Activated CD8-positive, alpha-beta T cell treated with anti-CD3 and anti-CD28 coated beads for 36 hours (primary cell): ENCODE data around the gene ATP6V1F. TPM values are rescaled to one million over a fixed set of nuclear protein-coding genes. Genes with fewer than 3 reads are reported as not detected.

Experiments used
- ATAC-seq: fragments of 200-7000 bp; cut with Tn5 transposase; one replicate; pipeline ENCODE4 v1.10.0; 2021; ENCODE audit warnings: mild to moderate bottlenecking, moderate library complexity
- CTCF ChIA-PET: fragments of 350-600 bp; sonication (Branson Sonifier 250); formaldehyde crosslinking; loops from one replicate; lab custom pipeline; 2021; ENCODE audit warnings: antibody characterized with exemption; lab: Charles Lee
- POLR2A ChIA-PET: fragments of 350-600 bp; sonication (Branson Sonifier 250); formaldehyde crosslinking; loops from one replicate; lab custom pipeline; 2021; ENCODE audit warnings: antibody characterized with exemption; lab: Charles Lee
- DNase-seq: peaks from one replicate; pipeline ENCODE4 v3.0.0-alpha.2; 2020
- H3K27ac Mint-ChIP-seq: one replicate; pipeline ENCODE4 v1.8.0; 2021; ENCODE audit warnings: mild to moderate bottlenecking, mixed read lengths
- H3K27me3 Mint-ChIP-seq: one replicate; pipeline ENCODE4 v1.8.0; 2021; ENCODE audit warnings: mixed read lengths
- H3K36me3 Mint-ChIP-seq: one replicate; pipeline ENCODE4 v1.8.0; 2021; ENCODE audit warnings: low read depth, mixed read lengths
- H3K4me1 Mint-ChIP-seq: one replicate; pipeline ENCODE4 v1.8.0; 2021; ENCODE audit warnings: low read depth, mixed read lengths
- H3K4me3 Mint-ChIP-seq: one replicate; pipeline ENCODE4 v1.8.0; 2021; ENCODE audit warnings: mild to moderate bottlenecking, moderate library complexity, mixed read lengths
- H3K9me3 Mint-ChIP-seq: one replicate; pipeline ENCODE4 v1.8.0; 2021; ENCODE audit warnings: mixed read lengths
- intact Hi-C: fragments of 100-400 bp; cut with micrococcal nuclease; formaldehyde crosslinking; loops from one replicate; pipeline ENCODE4 v1.10.0; 2022
- total RNA-seq, 2 experiments: library from RNA; stranded (reverse); gene quantifications; one replicate each; pipeline ENCODE4 v1.2.3, GENCODE V29; 2021
- TF ChIP-seq, protein P1 (sequence below): fragments of 200-600 bp; IDR thresholded peaks from one replicate; pipeline ENCODE4 v1.8.0; 2022; ENCODE audit warnings: antibody characterized with exemption, mild to moderate bottlenecking

The ATP6V1F gene
- total RNA-seq, 2 experiments from 2014 or later, result 109 to 113 TPM

DNA sequence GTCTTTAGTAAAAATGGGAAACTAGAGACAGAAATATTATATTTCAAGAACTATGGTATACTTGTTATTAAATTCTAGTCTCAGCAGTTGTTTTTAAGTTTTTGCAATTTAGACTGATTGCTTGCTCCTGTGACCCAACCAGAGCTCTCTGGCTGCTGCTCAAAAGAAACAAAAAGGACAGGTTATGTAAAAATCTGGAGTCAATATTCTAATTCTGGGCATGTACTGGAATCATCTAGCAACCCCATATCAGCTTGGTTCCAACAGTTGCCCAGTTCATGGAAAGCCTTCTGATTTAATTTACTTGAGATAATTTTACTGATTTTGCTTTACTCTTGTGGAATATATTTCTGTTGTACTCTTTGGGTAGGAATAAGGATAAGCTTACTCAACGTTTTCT, 37.6 kb downstream of the ATP6V1F start:
- Mint-ChIP-seq H3K27me3 (peaks cover 2% of the 10 kb centered on the region), H3K4me1 (no peaks in the 10 kb centered on the region), H3K36me3 (no peaks in the 10 kb centered on the region), H3K4me3 (no peak overlapping the region), H3K9me3 (peaks cover 4% of the 10 kb centered on the region), H3K27ac (no peak overlapping the region)
- ATAC-seq, result no peak
- ChIA-PET POLR2A (no interaction called here), CTCF (interaction anchor here (2.3 to 3.0 kb wide), 2 partner anchors 17 to 191 kb away, joined by 9 to 16 read pairs; no protein-coding TSS in a partner anchor)
- DNase-seq, result no peak
- intact Hi-C loops, result loop anchor here (5.0 kb wide), 1 partner anchor 192 kb away; no protein-coding TSS in a partner anchor
- TF ChIP-seq, protein P1, sequence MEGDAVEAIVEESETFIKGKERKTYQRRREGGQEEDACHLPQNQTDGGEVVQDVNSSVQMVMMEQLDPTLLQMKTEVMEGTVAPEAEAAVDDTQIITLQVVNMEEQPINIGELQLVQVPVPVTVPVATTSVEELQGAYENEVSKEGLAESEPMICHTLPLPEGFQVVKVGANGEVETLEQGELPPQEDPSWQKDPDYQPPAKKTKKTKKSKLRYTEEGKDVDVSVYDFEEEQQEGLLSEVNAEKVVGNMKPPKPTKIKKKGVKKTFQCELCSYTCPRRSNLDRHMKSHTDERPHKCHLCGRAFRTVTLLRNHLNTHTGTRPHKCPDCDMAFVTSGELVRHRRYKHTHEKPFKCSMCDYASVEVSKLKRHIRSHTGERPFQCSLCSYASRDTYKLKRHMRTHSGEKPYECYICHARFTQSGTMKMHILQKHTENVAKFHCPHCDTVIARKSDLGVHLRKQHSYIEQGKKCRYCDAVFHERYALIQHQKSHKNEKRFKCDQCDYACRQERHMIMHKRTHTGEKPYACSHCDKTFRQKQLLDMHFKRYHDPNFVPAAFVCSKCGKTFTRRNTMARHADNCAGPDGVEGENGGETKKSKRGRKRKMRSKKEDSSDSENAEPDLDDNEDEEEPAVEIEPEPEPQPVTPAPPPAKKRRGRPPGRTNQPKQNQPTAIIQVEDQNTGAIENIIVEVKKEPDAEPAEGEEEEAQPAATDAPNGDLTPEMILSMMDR, result no peak

DNA sequence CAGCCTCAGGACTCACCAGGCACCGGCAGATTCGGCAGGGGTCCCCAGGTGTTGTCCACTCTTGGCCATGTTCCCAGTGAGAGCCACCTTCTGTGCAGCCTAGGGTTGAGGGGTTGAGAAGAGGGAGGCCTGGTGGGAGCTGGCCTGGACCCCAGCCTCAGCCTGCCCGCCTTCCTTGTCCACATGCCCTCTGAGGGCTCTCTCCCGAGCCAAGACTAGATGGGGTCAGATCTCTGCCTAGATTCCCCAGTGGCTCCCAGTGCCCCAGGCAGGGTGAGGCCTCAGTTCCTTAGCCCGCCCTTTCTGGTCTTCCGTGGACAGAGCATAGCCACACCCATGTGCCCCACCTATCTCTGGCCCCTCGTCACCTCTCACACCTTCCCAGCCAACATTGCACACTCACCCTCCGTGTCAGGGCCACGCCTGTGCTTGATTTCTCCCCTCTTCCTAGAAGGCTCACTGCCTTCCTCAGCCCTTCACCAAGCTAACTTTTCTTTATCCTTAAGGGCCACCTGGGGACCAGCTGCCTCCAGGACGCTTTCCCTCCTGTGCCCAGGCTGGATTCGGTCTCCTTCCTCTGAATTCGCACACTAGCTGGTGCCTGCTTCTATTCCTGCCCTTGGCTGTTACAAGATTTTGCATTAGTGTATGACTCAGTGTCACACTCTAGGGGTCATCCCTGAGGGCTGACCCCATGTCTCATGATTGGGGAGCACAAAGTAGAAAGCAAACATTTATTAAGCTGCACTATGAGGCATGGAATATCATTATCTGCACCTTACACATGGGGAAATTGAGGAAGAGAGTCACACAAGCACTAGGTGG, 40.3 kb downstream of the ATP6V1F start:
- ATAC-seq (no peak), DNase-seq (no peak)
- H3K9me3 Mint-ChIP-seq, result peaks cover 4% of the 10 kb centered on the region
- no peak overlapping the region for H3K27ac Mint-ChIP-seq
- H3K4me3 Mint-ChIP-seq, result no peak overlapping the region
- ChIA-PET CTCF (interaction anchor here (0.7 to 2.9 kb wide), 5 partner anchors 9 to 229 kb away, joined by 3 to 25 read pairs (median 4); no protein-coding TSS in a partner anchor), POLR2A (no interaction called here)
- no peaks in the 10 kb centered on the region for H3K36me3 Mint-ChIP-seq
- peaks cover 14% of the 10 kb centered on the region for H3K27me3 Mint-ChIP-seq
- intact Hi-C loops, result loop anchor here (5.0 kb wide), 1 partner anchor 189 kb away; no protein-coding TSS in a partner anchor
- TF ChIP-seq, protein P1, result no peak
- H3K4me1 Mint-ChIP-seq, result no peaks in the 10 kb centered on the region

DNA sequence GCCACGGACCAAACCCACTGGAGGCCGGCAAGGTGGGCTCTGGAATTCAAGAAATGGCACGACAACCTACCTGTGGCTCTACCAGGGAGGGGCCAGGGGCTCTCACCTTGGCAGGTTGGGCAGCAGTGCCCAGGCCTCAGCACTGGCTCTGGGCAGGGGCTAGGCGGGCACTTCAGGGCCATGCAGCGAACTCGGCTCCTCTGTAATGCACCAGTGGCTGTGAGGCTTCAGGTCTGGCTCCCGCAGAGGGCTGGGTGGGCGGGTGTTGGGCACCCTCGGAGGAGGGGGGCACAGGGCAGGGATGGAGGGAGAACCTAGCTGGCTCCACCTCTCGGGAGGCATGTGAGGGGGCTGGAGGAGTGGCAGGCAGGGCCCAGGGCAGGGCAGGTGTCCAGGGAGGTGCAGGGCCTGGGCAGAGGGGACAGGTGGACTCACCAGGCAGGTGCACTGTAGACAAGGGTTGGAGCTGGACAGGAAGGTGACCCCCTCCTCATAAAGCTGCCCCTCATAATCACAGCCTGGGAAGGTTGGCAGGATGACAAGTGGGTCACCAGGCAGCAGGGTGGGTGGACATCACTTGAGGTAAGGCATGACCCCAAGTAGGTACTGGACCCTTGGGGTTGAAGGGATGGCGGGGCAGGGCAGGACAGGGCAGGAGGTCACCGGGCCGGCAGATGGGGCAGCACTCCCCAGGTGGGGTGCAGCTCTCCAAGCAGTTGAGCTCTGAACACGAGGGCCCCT, 41.1 kb downstream of the ATP6V1F start:
- no peaks in the 10 kb centered on the region for H3K4me1 Mint-ChIP-seq
- H3K36me3 Mint-ChIP-seq, result no peaks in the 10 kb centered on the region
- H3K9me3 Mint-ChIP-seq, result no peaks in the 10 kb centered on the region
- TF ChIP-seq, protein P1, result no peak
- H3K27ac Mint-ChIP-seq, result no peak overlapping the region
- POLR2A ChIA-PET, result no interaction called here
- H3K4me3 Mint-ChIP-seq, result no peak overlapping the region
- CTCF ChIA-PET, result interaction anchor here (0.7 to 2.9 kb wide), 5 partner anchors 8 to 230 kb away, joined by 3 to 25 read pairs (median 4); no protein-coding TSS in a partner anchor
- intact Hi-C loops, result loop anchor here (5.0 kb wide), 1 partner anchor 189 kb away; no protein-coding TSS in a partner anchor
- DNase-seq (no peak), ATAC-seq (no peak)
- peaks cover 18% of the 10 kb centered on the region for H3K27me3 Mint-ChIP-seq

DNA sequence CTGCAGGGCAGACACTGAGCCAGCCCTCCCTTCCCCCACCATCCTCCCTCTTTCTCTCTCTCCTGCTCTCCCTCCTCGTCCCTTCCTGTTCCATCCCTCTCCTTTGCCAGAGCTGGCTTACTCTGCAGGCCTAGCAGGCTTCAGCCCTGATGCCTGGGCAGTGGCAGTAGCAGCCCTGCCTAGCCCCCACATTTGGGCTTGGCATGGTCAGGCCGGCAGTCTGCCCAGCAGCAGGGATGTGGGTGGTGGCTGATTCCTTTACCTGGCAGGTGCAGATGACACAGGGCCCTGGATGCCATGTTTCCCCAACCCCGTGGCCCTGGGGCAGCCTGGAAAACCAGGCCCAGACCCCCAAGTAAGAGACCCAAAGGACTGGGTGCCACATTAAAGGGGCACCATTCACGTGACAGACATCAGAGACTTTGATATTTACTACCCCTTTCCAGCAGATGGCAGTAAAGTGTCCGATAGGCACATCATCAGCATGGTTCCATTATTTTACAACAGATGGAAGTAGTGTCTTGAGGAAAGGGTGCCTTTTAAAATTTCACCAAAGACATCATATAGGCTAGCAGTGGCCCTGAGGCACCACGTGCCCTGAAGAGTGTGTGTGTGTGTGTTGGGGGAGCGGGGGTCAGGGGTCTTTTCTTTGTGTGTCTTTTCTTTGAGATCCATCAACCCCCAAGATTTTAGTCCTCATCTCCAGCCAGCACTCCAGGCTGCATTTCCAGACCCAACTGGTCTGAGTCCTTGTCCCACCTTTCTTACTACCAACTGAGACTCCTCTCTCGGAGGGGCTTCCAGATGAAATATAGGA, 41.9 kb downstream of the ATP6V1F start:
- ATAC-seq (peak; percentile 91), DNase-seq (peak; percentile 25)
- TF ChIP-seq, protein P1, result peak; percentile 71
- Mint-ChIP-seq H3K4me1 (no peaks in the 10 kb centered on the region), H3K36me3 (no peaks in the 10 kb centered on the region), H3K27me3 (peaks cover 24% of the 10 kb centered on the region), H3K4me3 (no peak overlapping the region), H3K9me3 (no peaks in the 10 kb centered on the region), H3K27ac (no peak overlapping the region)
- POLR2A ChIA-PET, result no interaction called here
- CTCF ChIA-PET, result interaction anchor here (1.3 to 2.9 kb wide), 4 partner anchors 21 to 187 kb away, joined by 3 to 25 read pairs (median 6); no protein-coding TSS in a partner anchor
- intact Hi-C loops, result loop anchor here (5.0 kb wide), 1 partner anchor 188 kb away; no protein-coding TSS in a partner anchor
